ENCODE data around the gene CDH4. TPM values are rescaled to one million over a fixed set of nuclear protein-coding genes. Genes with fewer than 3 reads are reported as not detected.

Gene CDH4
- total RNA-seq, 1 experiment from 2014 or later = not detected

- TF ChIP-seq POLR2AphosphoS5 (IDR thresholded peaks at IDR 0.05; ENCODE audit: low read depth, low read length) = no peak
- no peak for TF ChIP-seq REST (IDR thresholded peaks at IDR 0.05; ENCODE audit: insufficient read depth in 1 of 2, low read depth in 2 of 2, low read length in 1 of 2)
- BruUV-seq (replicated peaks) = no TSS peak
- CTCF ChIA-PET = no interaction called here
These were observed 348.0 kb downstream of the CDH4 start for GRCh38 chr20:61600016-61600415.

GRCh38 chr20:61601361-61601760 lies 349.3 kb downstream of the CDH4 start:
- intact Hi-C loops (cut with micrococcal nuclease; ENCODE audit: unreplicated experiment) = no loop called here
- CTCF ChIA-PET = no interaction called here

More at GRCh38 chr20:61600016-61600415, 348.0 kb downstream of the CDH4 start:
- Histone ChIP-seq H3K27me3 (ENCODE audit: control insufficient read depth, insufficient read depth, low read length) (no peaks in the 10 kb centered on the region), H3K4me3 (ENCODE audit: low read depth in 2 of 2, low read length in 2 of 2) (no peak overlapping the region), H3K27ac (ENCODE audit: low read length) (no peak overlapping the region), H3K36me3 (ENCODE audit: control insufficient read depth, insufficient read depth, low read length) (no peaks in the 10 kb centered on the region), H3K4me1 (ENCODE audit: control insufficient read depth, insufficient read depth, low read length) (no peaks in the 10 kb centered on the region), H3K9me3 (ENCODE audit: control insufficient read depth, insufficient read depth, low read depth, low read length) (no peaks in the 10 kb centered on the region)
- POLR2A ChIA-PET = no interaction called here
- intact Hi-C loops (cut with micrococcal nuclease; ENCODE audit: unreplicated experiment) (no loop called here), in situ Hi-C loops (cut with HindIII; ENCODE audit: low pct_unique_long_range_greater_than_20kb, low sequenced_read_pairs) (no loop called here)
- ATAC-seq (no peak), DNase-seq (ENCODE audit: low read depth, low spot score) (no peak)

GRCh38 chr20:61601853-61602252 lies 349.8 kb downstream of the CDH4 start:
- H3K36me3 ChIP-seq (ENCODE audit: control insufficient read depth, insufficient read depth, low read length) = no peaks in the 10 kb centered on the region
- ChIA-PET CTCF (interaction anchor here (0.7 kb wide), 1 partner anchor 466 kb away, joined by 7 read pairs; no protein-coding TSS in a partner anchor), POLR2A (no interaction called here)
- no peak overlapping the region for H3K27ac ChIP-seq (ENCODE audit: low read length)
- in situ Hi-C loops (cut with HindIII; ENCODE audit: low pct_unique_long_range_greater_than_20kb, low sequenced_read_pairs) (no loop called here), intact Hi-C loops (cut with micrococcal nuclease; ENCODE audit: unreplicated experiment) (no loop called here)
- no TSS peak for BruUV-seq (replicated peaks)
- H3K4me3 ChIP-seq (ENCODE audit: low read depth in 2 of 2, low read length in 2 of 2) = no peak overlapping the region
- ATAC-seq (no peak), DNase-seq (ENCODE audit: low read depth, low spot score) (no peak)
- H3K4me1 ChIP-seq (ENCODE audit: control insufficient read depth, insufficient read depth, low read length) = no peaks in the 10 kb centered on the region
- H3K27me3 ChIP-seq (ENCODE audit: control insufficient read depth, insufficient read depth, low read length) = no peaks in the 10 kb centered on the region
- no peaks in the 10 kb centered on the region for H3K9me3 ChIP-seq (ENCODE audit: control insufficient read depth, insufficient read depth, low read depth, low read length)
- TF ChIP-seq POLR2AphosphoS5 (IDR thresholded peaks at IDR 0.05; ENCODE audit: low read depth, low read length) = no peak

More at GRCh38 chr20:61601361-61601760, 349.3 kb downstream of the CDH4 start:
- Histone ChIP-seq H3K4me3 (ENCODE audit: low read depth in 2 of 2, low read length in 2 of 2) (no peak overlapping the region), H3K4me1 (ENCODE audit: control insufficient read depth, insufficient read depth, low read length) (no peaks in the 10 kb centered on the region), H3K9me3 (ENCODE audit: control insufficient read depth, insufficient read depth, low read depth, low read length) (no peaks in the 10 kb centered on the region), H3K27me3 (ENCODE audit: control insufficient read depth, insufficient read depth, low read length) (no peaks in the 10 kb centered on the region), H3K36me3 (ENCODE audit: control insufficient read depth, insufficient read depth, low read length) (no peaks in the 10 kb centered on the region), H3K27ac (ENCODE audit: low read length) (no peak overlapping the region)
- in situ Hi-C loops (cut with HindIII; ENCODE audit: low pct_unique_long_range_greater_than_20kb, low sequenced_read_pairs) = no loop called here
- no TSS peak for BruUV-seq (replicated peaks)
- TF ChIP-seq CTCF (IDR thresholded peaks at IDR 0.05) = no peak
- TF ChIP-seq TCF7L2 (IDR thresholded peaks at IDR 0.05; ENCODE audit: low read depth, low read length) = no peak
- no peak for TF ChIP-seq SIN3A (IDR thresholded peaks at IDR 0.05; ENCODE audit: borderline replicate concordance, insufficient read depth, low read depth, low read length)
- DNase-seq (ENCODE audit: low read depth, low spot score) (no peak), ATAC-seq (no peak)
- POLR2A ChIA-PET = no interaction called here
